Esophagus squamous epithelium (tissue), 4 donors: ENCODE results near the gene DAB1.

Experiments
- CTCF ChIP-seq, 6 experiments: fragments of 450-650 bp in 4 of 6; fragments of 200-600 bp in 2 of 6; sonication (generic) in 2 of 6; IDR thresholded peaks; one replicate each; pipeline ENCODE4 v1.5.1; 2016 to 2019; ENCODE audit warnings: antibody characterized with exemption in 6 of 6, mild to moderate bottlenecking in 4 of 6, moderate library complexity in 4 of 6
- POLR2A ChIP-seq, 4 donors: fragments of 450-650 bp; IDR thresholded peaks; one replicate each; pipeline ENCODE4 v1.6.1; 2017; ENCODE audit warnings: antibody characterized with exemption in 4 of 4, mild to moderate bottlenecking in 4 of 4, moderate library complexity in 3 of 4

- TF ChIP-seq CTCF (IDR thresholded peaks at IDR 0.05), result no peak
- TF ChIP-seq POLR2A (IDR thresholded peaks at IDR 0.05), result no peak
Observed at GRCh38 chr1:57336793-57337192, 87.1 kb downstream of the DAB1 start.
